ENCODE data around the gene PDE8A.

Gene PDE8A

DNA sequence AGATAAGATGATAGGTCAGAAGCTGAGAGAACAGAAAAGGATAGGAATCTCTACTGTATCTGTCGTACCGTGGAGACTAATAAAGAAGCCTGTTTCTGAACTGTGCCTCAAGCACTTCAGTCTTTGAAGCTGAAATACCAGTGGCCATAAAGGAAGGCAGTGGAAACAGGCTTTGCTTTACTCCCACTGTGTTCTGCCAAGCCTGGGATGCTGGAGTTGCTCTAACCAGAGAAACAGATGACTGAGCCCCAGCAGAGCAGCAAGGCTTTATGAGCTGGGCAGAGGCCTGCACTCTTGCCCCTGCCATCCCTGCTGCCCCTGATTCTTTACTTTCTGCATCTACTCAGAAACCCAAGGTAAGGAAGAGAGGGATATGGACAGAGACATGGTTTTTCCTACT is 89.4 kb downstream of the PDE8A start:
- TF ChIP-seq, protein P1, sequence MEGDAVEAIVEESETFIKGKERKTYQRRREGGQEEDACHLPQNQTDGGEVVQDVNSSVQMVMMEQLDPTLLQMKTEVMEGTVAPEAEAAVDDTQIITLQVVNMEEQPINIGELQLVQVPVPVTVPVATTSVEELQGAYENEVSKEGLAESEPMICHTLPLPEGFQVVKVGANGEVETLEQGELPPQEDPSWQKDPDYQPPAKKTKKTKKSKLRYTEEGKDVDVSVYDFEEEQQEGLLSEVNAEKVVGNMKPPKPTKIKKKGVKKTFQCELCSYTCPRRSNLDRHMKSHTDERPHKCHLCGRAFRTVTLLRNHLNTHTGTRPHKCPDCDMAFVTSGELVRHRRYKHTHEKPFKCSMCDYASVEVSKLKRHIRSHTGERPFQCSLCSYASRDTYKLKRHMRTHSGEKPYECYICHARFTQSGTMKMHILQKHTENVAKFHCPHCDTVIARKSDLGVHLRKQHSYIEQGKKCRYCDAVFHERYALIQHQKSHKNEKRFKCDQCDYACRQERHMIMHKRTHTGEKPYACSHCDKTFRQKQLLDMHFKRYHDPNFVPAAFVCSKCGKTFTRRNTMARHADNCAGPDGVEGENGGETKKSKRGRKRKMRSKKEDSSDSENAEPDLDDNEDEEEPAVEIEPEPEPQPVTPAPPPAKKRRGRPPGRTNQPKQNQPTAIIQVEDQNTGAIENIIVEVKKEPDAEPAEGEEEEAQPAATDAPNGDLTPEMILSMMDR (IDR thresholded peaks at IDR 0.05; ENCODE audit: extremely low read depth, missing control alignments), result no peak
- DNase-seq (ENCODE audit: low spot score), result no peak

- TF ChIP-seq, protein P1 (IDR thresholded peaks at IDR 0.05; ENCODE audit: extremely low read depth, missing control alignments), result no peak
- DNase-seq (ENCODE audit: low spot score), result no peak
Observed at GRCh38 chr15:85071504-85071903, 89.8 kb downstream of the PDE8A start.

GRCh38 chr15:85072917-85073316 is 91.3 kb downstream of the PDE8A start:
- TF ChIP-seq, protein P1 (IDR thresholded peaks at IDR 0.05; ENCODE audit: extremely low read depth, missing control alignments), result no peak
- no peak for DNase-seq (ENCODE audit: low spot score)

GRCh38 chr15:85073556-85074194 is 92.0 kb downstream of the PDE8A start:
- DNase-seq (ENCODE audit: low spot score), result peak; percentile 23
- TF ChIP-seq, protein P1 (IDR thresholded peaks at IDR 0.05; ENCODE audit: extremely low read depth, missing control alignments), result no peak

DNA sequence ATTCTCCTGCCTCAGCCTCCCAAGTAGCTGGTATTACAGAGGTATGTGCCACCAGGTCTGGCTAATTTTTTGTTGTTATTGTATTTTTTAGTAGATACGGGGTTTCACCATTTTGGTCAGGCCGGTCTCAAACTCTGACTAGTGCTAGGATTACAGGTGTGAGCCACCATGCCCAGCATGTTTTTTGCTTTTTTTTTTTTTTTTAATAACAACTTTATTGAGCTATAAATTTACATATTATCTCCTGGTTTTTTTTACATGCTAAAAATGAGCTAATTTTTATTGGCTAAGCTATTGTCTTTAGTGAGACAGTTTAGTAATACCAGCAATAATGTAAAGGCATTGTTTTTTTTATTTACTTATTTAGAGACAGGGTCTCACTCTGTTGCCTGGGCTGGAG is 105.2 kb downstream of the PDE8A start:
- TF ChIP-seq, protein P1 (IDR thresholded peaks at IDR 0.05; ENCODE audit: extremely low read depth, missing control alignments), result no peak

DNA sequence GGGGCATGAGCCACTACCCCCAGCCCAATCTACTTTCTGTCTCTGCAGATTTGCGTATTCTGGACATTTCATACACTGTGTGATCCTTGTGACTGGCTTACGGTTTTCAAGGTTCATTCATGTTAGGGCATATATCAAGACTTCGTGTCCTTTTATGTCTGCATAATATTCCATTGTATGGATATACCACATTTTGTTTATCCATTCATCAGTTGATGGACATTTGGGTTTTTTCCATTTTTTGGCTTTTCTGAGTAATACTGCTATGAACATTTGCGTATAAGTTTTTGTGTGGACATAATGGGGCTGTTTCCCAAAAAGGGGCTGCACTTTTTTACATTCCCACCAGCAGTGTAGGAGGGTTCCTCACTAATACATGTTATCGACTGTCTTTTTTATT is 106.6 kb downstream of the PDE8A start:
- TF ChIP-seq, protein P1 (IDR thresholded peaks at IDR 0.05; ENCODE audit: extremely low read depth, missing control alignments), result no peak
- DNase-seq (ENCODE audit: low spot score), result no peak

More for the DNA sequence above, 105.2 kb downstream of the PDE8A start:
- no peak for DNase-seq (ENCODE audit: low spot score)

DNA sequence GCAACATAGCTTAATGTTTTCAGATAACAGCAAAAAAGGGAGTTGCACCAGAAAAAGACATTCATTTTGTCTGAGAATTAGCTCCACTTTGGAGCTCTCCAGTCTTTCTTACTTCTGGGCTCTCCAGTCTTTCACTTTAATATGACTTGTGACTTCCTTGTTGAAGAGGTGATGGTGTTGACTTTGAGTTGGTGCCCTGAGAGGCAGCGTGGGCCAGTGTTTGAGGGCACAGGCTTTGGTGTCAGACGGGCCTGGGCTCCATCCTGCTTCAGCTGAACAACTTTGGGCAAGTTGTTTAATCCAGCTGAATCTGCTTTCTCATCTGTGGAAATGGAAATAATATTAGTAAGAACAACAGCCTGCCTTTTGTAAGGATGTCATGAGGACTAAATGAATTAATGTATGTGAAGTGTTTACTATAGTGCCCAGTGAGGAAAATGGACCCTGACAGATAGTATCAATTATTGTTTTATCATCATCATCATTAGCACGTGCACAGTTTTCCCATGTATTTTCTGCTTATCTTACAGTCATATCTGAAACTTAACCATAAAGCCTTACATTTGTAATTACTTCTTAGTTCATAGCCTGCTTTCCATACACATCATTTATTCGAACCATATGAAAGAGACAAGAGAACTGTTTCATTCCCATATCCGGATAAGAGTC is 108.4 kb downstream of the PDE8A start:
- TF ChIP-seq, protein P1 (IDR thresholded peaks at IDR 0.05; ENCODE audit: extremely low read depth, missing control alignments), result no peak
- no peak for DNase-seq (ENCODE audit: low spot score)

Data from GM20000 (cell line).